HepG2 (cell line): Measurements from ENCODE around the gene ZDHHC11. TPM values are rescaled to one million over a fixed set of nuclear protein-coding genes. Genes with fewer than 3 reads are reported as not detected.
A peak's percentile ranks its signal among the peaks of the same experiment; 100 is the strongest.

ENCODE experiments used
- ASH2L ChIP-seq: fragments of 300-600, 200-600 bp; sonication (generic); IDR thresholded peaks from 2 replicates; pipeline ENCODE4 v1.7.0; 2017; ENCODE audit warnings: low read depth, mild to moderate bottlenecking, moderate library complexity, mixed read lengths, low read length; ENCODE audit not compliant: insufficient read length
- DRAP1 ChIP-seq: IDR thresholded peaks from 2 replicates; pipeline ENCODE4 v1.6.1; 2016; ENCODE audit warnings: missing genetic modification reagents, missing compliant biosample characterization
- FOXJ3 ChIP-seq: sonication (generic); formaldehyde crosslinking; IDR thresholded peaks from 2 replicates; pipeline ENCODE4 v1.4.0; 2020; ENCODE audit warnings: missing genetic modification reagents, mild to moderate bottlenecking, borderline replicate concordance
- HNRNPL ChIP-seq: fragments of 200-400 bp; formaldehyde crosslinking; IDR thresholded peaks from 2 replicates; pipeline ENCODE4 v1.6.1; 2017; ENCODE audit warnings: mild to moderate bottlenecking, low read depth, low read length
- MAZ ChIP-seq, 2 experiments: sonication (generic) in 1 of 2; formaldehyde crosslinking in 1 of 2; IDR thresholded peaks; 2 replicates each; pipeline versions ENCODE4 v1.5.0 to v1.6.1; 2012 to 2020; ENCODE audit warnings: low read depth in 2 of 2, mild to moderate bottlenecking in 2 of 2, borderline replicate concordance in 1 of 2, improper control_type of control experiment in 1 of 2, low read length in 1 of 2, missing genetic modification reagents in 1 of 2, moderate library complexity in 1 of 2
- MTA1 ChIP-seq: sonication (generic); formaldehyde crosslinking; IDR thresholded peaks from 2 replicates; pipeline ENCODE4 v1.4.0; 2020; ENCODE audit warnings: missing genetic modification reagents, mild to moderate bottlenecking, borderline replicate concordance
- NAIF1 ChIP-seq: sonication (generic); formaldehyde crosslinking; IDR thresholded peaks from 2 replicates; pipeline ENCODE4 v1.5.0; 2020; ENCODE audit warnings: mild to moderate bottlenecking, missing genetic modification reagents, borderline replicate concordance
- POGZ ChIP-seq: sonication (generic); formaldehyde crosslinking; IDR thresholded peaks from 2 replicates; pipeline ENCODE4 v1.4.0; 2020; ENCODE audit warnings: mild to moderate bottlenecking, missing genetic modification reagents
- RFX1 ChIP-seq: fragments of 450-650 bp; IDR thresholded peaks from 2 replicates; pipeline ENCODE4 v1.6.1; 2017
- RFX3 ChIP-seq: IDR thresholded peaks from 2 replicates; pipeline ENCODE4 v1.6.1; 2016; ENCODE audit warnings: missing biosample characterization, missing genetic modification reagents
- SALL1 ChIP-seq: sonication (generic); formaldehyde crosslinking; IDR thresholded peaks from 2 replicates; pipeline ENCODE4 v1.8.0; 2022; ENCODE audit warnings: mild to moderate bottlenecking, missing genetic modification reagents
- SKIL ChIP-seq: sonication (generic); formaldehyde crosslinking; IDR thresholded peaks from 2 replicates; pipeline ENCODE4 v1.8.0; 2022; ENCODE audit warnings: missing genetic modification reagents, mild to moderate bottlenecking, moderate library complexity, borderline replicate concordance
- ZFX ChIP-seq: sonication (generic); formaldehyde crosslinking; IDR thresholded peaks from 2 replicates; pipeline ENCODE4 v1.4.0; 2020; ENCODE audit warnings: mild to moderate bottlenecking, low read depth, missing genetic modification reagents, moderate library complexity
- ZFY ChIP-seq: sonication (generic); formaldehyde crosslinking; IDR thresholded peaks from 2 replicates; pipeline ENCODE4 v1.4.0; 2020; ENCODE audit warnings: missing genetic modification reagents
- ZNF224 ChIP-seq: sonication (generic); formaldehyde crosslinking; IDR thresholded peaks from 2 replicates; pipeline ENCODE4 v1.5.0; 2020; ENCODE audit warnings: mild to moderate bottlenecking, missing genetic modification reagents
- ZNF563 ChIP-seq: sonication (generic); formaldehyde crosslinking; IDR thresholded peaks from 2 replicates; pipeline ENCODE4 v1.8.0; 2022; ENCODE audit warnings: mild to moderate bottlenecking, moderate library complexity, missing genetic modification reagents
- ZNF564 ChIP-seq: sonication (generic); formaldehyde crosslinking; IDR thresholded peaks from 2 replicates; pipeline ENCODE4 v1.8.1; 2023; ENCODE audit warnings: mild to moderate bottlenecking, missing genetic modification reagents
- ZNF646 ChIP-seq: sonication (generic); formaldehyde crosslinking; IDR thresholded peaks from 2 replicates; pipeline ENCODE4 v1.9.0; 2021; ENCODE audit warnings: mild to moderate bottlenecking, missing genetic modification reagents
- ZNF883 ChIP-seq: sonication (generic); formaldehyde crosslinking; IDR thresholded peaks from 2 replicates; pipeline ENCODE4 v1.5.1; 2020; ENCODE audit warnings: mild to moderate bottlenecking, missing genetic modification reagents; ENCODE audit errors: not compliant biosample characterization
- polyA plus RNA-seq, 8 experiments: library from polyadenylated mRNA; depleted of rRNA in 3 of 8; stranded (reverse) in 7 of 8; unstranded in 1 of 8; fragments of >200 nt; fragmentation: Illumina TruSeq in 4 of 8; extraction: Trizol in 4 of 8; gene quantifications; 2 replicates each; pipeline versions ENCODE4 v1.2.1 to v1.2.3, GENCODE V29; 2011 to 2016; ENCODE audit warnings: low read depth in 4 of 8, missing spikeins in 1 of 8, mixed read lengths in 1 of 8; ENCODE audit not compliant: insufficient read depth in 1 of 8
- total RNA-seq, 5 experiments: library from RNA; depleted of rRNA; stranded (reverse); fragments of >200 nt; fragmentation: Illumina TruSeq; extraction: Trizol; gene quantifications; 2 replicates each; pipeline ENCODE4 v1.2.3, GENCODE V29; 2016; ENCODE audit warnings: low read depth in 1 of 5

ZDHHC11 gene
- total and polyA plus RNA-seq, 2 of the 13 experiments (the other 11 are each of a cell fraction or from before 2014, with no cell fraction given): 2.1 to 4.0 TPM

- TF ChIP-seq ZNF883 (no peak), ZNF564 (CRISPR knock-in tag) (no peak), FOXJ3 (CRISPR knock-in tag) (0 out of 2 replicates have a peak, but pooled peaks have one; percentile 52), ZFX (CRISPR knock-in tag) (peak; percentile 50; the same call in 1 of the 2 replicates), POGZ (CRISPR knock-in tag) (no peak), ZNF563 (CRISPR knock-in tag) (peak; percentile 38; the same call in 1 of the 2 replicates), NAIF1 (CRISPR knock-in tag) (no peak), MTA1 (CRISPR knock-in tag) (peak; percentile 64; the same call in 1 of the 2 replicates), HNRNPL (peak; percentile 79), DRAP1 (CRISPR knock-in tag) (no peak), SALL1 (CRISPR knock-in tag) (peak; percentile 21; the same call in 1 of the 2 replicates), ZNF224 (CRISPR knock-in tag) (0 out of 2 replicates have a peak, but pooled peaks have one; percentile 27), MAZ (IDR thresholded peaks at IDR 0.05; ENCODE audit: borderline replicate concordance, low read depth, low read length) (0 out of 2 replicates have a peak, but pooled peaks have one; percentile 49), MAZ (CRISPR knock-in tag; IDR thresholded peaks at IDR 0.05; ENCODE audit: low read depth) (no peak), RFX3 (CRISPR knock-in tag) (peak; percentile 72), RFX1 (peak; percentile 66), ZFY (CRISPR knock-in tag) (peak; percentile 29; the same call in 1 of the 2 replicates), SKIL (CRISPR knock-in tag) (0 out of 2 replicates have a peak, but pooled peaks have one; percentile 35), ASH2L (peak; percentile 50), ZNF646 (CRISPR knock-in tag) (no peak)
Observed at GRCh38 chr5:849651-850301, 1.0 kb downstream of the ZDHHC11 start (continued).
